ENCODE data around the gene COQ4.

Gene COQ4

DNA sequence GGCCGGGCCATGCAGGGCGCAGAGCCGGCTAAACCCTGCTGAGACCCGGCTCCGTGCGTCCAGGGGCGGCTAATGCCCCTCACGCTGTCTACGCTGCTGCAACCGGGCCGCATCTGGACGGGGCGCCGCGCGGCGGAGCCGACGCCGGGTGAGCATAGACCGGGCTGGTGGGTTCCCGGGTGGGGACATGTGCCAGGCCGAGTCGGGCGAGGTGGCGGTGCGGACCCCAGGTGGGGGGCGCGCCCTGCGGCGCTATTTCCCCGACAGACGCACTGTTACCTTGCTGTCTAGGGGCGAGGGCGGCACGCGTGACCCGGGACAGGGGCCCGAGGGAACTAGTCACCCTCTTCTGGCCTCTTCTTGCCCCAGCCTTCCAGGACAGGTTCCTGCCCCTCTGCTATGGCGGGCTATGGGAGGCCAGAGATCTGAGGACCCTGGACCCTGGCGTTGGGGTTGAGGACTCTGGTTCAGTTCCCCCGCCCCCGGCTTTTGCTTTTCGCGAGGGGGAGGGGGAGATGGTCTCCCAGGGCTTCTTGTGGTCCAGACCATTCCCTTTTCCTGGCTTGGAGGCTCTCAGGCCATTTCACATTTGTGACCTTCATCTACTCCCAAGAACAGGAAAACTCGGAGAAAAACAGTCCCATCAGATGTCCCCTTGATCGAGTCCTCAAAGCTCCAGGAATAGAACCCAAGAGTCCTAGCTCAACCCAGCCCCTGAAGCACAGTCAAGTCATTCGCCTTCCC is 18.2 kb downstream of the COQ4 start:
- no peak for DNase-seq (ENCODE audit: low read depth, low spot score)

DNA sequence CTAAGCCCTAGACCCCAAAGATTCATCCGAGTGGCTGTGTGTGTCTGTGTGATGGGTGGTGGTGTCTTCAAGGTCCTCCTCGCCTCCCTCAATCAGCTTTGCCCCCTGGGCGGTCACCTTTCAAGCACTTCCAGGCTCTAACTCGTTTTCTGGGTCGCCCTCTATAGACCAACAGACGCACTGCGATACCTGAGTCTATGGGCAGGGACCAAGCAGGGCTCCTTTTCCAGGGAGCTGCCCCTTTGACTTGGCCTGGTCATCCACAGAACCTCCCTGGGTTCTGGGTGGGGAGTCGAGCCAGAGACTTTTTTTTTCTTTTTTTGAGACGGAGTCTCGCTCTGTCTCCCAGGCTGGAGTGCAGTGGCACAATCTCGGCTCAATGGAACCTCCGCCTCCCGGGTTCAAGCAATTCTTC is 18.8 kb downstream of the COQ4 start:
- peak; percentile 57 for DNase-seq (ENCODE audit: low read depth, low spot score)

DNA sequence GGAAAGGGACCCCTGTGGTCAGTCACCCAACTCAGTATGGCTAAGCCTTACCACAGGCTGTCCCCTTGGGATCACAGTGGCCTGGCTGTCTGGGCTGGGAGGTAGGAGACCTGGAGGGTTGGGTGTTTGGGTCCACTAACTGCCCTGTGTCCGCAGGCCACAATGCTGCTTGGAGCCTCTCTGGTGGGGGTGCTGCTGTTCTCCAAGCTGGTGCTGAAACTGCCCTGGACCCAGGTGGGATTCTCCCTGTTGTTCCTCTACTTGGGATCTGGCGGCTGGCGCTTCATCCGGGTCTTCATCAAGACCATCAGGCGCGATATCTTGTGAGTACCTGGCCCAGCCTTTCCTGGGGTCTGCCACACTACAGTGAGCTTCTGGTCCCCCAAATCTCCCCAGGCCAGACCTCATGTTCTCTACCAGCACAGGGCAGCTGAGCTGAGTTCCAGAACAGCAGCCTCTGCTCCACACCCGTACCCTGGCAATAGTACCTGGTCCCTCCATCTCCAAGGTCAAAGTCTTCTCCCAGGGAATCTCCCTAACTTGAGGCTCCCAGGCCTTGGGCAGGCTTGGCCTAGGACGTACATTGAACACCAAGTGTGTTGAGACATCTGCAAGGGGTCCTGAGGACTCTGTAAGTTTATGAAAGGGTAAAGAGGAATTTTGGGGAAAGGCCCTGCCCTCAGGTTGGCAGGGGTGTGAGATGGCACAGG is 20.5 kb downstream of the COQ4 start:
- DNase-seq (ENCODE audit: low read depth, low spot score): no peak

DNA sequence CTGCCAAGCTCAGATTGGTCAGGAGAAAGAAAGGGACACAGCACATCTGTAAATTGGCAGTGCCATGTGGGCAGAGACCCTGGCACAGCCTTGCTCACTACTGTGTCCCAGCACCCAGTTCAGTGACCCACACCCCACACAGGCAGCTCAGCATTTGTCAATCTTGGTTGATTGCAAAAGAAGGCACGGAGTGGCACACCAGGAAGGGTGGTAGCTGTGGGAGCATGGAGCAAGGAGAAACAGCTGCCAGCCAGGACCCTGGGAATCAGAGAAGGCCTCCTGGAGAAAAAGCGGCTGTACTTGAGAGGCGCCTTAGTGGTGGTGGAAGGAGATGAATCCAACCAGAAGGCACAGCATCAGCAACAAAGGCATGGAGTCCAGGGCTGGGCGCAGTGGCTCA is 21.2 kb downstream of the COQ4 start:
- no peak for DNase-seq (ENCODE audit: low read depth, low spot score)

DNA sequence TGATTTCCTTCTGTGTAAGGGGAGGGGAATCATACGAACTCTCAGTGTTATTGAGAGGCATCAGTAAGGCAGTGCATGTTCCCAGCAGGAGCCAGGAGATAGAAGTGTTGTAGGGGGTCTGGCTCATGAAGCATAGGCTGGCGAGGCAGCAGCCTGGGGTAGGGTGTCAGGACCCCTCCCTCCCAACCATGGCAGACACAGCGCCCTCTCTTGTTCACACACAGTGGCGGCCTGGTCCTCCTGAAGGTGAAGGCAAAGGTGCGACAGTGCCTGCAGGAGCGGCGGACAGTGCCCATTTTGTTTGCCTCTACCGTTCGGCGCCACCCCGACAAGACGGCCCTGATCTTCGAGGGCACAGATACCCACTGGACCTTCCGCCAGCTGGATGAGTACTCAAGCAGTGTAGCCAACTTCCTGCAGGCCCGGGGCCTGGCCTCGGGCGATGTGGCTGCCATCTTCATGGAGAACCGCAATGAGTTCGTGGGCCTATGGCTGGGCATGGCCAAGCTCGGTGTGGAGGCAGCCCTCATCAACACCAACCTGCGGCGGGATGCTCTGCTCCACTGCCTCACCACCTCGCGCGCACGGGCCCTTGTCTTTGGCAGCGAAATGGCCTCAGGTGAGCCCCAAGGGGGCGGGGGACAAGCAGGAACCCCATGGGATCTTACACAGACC is 22.4 kb downstream of the COQ4 start:
- DNase-seq (ENCODE audit: low read depth, low spot score): no peak

DNA sequence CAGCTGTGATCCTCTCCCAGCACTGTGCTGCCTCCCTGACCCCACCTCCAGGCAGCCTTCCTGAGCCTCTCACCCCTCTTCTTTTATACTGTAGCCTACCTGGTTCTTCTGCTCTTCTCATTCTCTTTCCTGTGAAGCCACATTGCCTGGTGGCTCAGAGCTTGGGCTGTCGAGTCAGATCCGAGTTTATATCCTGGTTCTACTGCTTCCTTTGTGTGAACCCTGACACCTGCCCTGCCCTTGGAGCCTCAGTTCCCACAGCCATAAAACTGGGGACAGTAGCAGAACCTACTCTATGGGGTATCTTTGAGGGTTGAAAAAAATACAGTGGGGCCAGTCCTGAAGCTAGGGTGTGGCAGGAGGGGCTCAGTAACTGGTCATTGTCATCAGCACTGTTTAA is 26.5 kb downstream of the COQ4 start:
- DNase-seq (ENCODE audit: low read depth, low spot score): no peak

DNA sequence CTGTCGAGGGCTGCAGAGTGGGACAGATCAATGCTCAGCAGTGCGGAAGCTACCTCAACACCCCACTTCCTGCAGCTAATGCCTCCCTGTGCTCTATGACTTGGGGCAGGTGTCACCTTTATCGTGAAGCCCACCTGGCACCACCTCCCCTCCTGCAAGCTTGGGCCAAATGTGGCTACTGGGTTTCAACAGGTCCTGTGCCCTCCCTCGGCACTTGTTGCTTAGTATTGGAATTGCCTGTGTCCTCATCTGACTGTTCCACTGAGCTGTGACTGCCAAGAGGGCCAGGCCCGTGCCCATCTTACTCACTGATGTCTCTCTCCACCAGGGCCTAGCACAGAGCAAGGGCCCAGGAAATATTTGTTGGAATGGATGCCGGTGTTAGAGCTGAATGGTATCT is 27.1 kb downstream of the COQ4 start:
- no peak for DNase-seq (ENCODE audit: low read depth, low spot score)

DNA sequence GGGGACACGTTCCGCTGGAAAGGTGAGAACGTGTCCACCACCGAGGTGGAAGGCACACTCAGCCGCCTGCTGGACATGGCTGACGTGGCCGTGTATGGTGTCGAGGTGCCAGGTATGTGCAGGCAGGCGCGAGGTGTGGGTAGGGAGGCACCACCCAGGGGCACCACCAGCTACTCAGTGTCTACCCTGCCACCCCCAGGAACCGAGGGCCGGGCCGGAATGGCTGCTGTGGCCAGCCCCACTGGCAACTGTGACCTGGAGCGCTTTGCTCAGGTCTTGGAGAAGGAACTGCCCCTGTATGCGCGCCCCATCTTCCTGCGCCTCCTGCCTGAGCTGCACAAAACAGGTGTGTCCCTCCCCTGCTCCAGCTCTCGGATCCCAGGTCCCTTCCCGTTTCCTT is 32.8 kb downstream of the COQ4 start:
- no peak for DNase-seq (ENCODE audit: low read depth, low spot score)

DNA sequence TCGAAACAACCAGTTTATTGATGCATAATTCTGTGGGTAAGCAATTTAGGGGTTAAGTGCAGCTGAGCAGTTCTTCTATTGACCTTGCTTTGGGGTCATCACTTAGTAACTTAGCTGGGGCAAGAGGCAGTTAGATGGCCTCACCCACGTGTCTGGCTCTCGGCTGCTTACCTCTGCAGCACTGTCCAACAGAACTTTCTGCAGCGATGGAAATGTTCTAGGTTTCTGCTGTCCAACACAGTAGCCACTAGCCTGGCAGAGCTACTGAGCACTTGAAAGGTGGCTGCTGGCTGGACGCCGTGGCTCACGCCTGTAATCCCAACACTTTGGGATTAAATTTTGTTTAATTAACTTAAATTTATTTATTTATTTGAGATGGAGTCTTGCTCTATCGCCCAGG is 35.5 kb downstream of the COQ4 start:
- DNase-seq (ENCODE audit: low read depth, low spot score): no peak

DNA sequence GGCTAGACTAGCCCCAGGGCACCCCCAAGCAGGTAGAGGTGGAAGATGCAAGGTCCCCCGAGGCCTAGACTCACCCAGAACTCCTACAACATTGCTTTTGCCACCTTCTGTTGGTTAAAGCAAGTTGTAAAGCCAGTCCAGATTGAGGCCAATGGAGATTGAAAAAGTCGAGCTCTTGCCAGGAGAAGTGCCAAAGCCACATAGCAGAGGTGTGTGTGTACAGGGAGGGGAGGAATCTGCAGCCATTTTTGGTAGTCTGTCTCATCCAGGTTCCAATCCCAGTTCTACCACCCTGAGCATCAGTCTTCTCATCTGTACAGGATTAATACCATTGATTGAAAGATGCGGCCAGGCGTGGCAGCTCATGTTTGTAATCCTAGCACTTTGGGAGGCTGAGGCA is 36.2 kb downstream of the COQ4 start:
- DNase-seq (ENCODE audit: low read depth, low spot score): no peak

DNA sequence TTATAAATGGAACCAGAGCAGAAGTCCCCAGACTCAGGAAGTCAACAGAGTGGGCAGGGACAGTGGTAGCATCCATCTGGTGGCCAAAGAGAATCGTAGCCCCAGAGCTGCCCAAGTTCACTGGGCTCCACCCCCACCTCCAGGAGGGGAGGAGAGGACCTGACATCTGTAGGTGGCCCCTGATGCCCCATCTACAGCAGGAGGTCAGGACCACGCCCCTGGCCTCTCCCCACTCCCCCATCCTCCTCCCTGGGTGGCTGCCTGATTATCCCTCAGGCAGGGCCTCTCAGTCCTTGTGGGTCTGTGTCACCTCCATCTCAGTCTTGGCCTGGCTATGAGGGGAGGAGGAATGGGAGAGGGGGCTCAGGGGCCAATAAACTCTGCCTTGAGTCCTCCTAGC is 38.2 kb downstream of the COQ4 start:
- DNase-seq (ENCODE audit: low read depth, low spot score): no peak

DNA sequence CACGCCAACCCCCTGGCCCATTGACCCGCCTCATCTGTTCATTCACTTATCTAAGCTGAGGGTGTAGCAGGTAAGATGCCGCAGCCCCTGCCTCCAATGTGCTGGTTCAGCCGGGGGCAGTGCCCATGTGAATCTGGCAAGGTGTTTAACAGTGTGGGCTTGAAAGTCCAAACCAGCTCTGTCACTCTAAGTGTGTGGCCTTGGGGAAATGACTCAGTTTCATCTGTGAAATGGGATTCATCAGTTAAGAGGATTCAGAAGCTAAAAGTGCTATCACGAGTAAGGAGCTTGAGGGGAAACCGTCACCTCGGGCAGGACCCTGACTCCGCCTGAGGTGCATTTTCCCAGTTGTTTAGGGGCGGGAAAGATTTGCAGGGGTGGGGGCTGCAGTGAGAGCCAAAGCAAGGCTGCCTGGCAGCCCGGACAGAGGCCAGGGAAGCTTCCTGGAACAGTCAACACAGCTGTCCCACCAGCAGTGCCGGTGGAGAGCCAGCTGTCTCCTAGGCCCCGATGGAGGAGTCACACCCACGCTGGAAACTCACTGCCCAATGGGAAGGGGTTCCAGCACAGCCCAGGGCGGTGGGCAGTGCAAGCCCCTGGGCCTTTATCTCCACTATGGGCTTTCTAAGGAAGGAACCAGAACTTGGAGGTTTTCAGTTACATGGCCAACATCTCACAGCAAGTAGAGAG is 38.8 kb downstream of the COQ4 start:
- no peak for DNase-seq (ENCODE audit: low read depth, low spot score)

DNA sequence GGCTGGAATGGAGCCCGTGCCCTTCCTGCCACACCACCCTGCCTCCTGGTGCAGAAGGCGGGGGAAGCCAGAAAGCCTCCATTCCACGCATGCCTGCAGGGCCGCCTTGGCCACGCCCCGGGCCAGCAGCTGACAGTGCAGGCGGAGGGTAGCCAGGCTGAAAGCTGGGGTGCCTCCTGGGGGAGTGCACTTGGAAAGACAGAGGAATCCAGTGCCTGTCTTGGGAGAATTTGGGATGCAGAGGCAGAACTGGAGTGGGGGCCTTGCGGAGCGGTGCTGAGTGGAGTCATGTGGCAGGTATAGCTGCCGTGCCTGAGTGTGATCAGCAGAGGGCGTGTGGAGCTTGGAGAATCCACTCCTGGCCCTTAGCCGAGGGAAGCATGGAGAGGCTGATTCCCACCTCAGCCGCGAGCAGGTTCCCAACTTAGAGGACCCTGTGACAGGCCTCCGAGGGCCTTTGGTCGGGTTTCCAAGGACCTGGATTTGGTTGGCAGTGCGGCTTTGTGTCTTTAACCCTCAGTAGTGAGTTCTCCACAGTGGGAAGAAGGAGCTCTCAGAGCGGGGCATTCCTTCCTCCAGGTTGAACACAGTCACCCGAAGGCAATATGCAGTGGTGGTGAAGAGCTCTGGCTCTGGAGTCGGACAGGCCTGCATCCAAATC is 39.5 kb downstream of the COQ4 start:
- no peak for DNase-seq (ENCODE audit: low read depth, low spot score)

DNA sequence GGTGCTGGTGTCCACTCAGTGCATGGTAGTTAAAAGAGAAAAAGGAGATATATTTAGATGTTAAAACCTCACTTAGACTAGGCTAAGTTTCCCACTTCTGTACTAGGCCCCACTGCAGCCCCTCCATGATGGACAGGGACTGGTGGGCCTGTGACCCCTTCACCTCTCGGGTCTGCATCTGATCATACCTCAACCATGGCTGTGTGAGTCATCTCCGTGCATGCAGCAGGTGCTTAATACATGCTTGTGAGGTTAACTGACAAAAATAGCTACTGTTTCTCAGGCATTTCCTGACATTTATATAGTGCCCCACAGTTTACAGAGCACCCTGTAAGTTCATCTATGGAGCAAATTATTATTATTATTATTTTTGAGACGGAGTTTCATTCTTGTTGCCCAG is 40.1 kb downstream of the COQ4 start:
- no peak for DNase-seq (ENCODE audit: low read depth, low spot score)

DNA sequence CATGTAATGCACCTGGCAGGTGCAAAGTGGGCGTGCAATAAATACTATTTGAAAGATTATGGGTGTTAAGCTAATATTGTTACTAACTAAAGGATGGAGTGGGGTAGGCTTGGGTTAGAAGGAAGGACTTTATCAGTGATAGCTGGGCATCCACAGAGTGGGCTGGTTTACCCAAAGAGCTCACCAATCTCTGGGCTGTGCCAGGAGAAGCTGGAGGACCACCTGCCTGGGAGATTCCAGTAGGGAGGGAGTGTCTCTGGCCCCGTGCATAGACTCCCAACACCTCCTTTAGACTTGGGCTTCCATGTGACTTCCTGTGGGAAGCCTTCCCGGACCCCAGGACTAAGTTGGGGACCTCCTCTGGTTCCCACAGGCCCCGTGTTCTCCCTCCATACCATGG is 42.9 kb downstream of the COQ4 start:
- DNase-seq (ENCODE audit: low read depth, low spot score): no peak

DNA sequence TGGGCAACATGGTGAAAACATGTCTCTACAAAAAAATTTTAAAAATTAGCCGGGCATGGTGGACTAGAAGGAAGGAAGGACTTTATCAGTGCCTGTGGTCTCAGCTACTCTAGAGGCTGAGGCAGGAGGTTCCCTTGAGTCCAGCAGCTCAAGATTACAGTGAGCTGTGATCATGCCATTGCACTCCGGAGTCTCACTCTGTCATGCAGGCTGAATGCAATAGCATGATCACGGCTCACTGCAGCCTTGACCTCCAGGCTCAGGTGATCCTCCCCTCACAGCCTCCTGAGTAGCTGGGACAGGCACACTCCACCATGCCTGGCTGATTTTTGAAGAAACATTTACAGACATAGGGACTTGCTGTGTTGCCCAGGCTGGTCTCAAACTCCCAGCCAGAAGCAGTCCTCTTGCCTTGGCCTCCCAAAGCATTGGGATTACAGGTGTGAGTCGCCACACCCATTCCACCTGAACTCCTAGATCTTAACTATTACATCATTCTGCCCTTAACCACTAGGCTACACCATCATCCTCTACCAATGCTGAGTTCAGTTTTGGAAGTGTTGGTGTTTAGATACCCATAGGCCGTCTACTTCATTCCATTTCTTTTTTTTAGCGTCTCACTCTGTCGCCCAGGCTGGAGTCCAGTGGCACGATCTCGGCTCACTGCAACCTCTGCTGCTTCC is 46.5 kb downstream of the COQ4 start:
- no peak for DNase-seq (ENCODE audit: low read depth, low spot score)

DNA sequence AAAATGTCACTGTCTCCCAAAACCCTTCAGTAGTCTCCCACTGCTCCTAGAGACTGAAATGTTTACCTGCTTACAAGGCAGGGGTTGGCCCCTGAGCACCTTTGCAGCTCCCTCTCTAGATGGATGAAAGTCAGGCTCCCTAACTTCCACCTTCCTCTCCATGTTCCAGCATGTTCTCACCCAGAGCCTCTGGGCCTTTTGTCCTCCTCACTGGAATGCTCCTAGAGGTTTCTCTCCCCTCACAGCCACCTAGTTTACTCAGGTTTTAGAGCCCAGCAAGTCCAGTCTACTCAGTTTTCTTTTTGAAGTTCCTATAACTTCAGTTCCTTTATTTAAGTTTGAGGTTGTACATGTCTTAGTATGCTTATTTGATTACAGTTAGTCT is 47.7 kb downstream of the COQ4 start:
- no peak for DNase-seq (ENCODE audit: low read depth, low spot score)

DNA sequence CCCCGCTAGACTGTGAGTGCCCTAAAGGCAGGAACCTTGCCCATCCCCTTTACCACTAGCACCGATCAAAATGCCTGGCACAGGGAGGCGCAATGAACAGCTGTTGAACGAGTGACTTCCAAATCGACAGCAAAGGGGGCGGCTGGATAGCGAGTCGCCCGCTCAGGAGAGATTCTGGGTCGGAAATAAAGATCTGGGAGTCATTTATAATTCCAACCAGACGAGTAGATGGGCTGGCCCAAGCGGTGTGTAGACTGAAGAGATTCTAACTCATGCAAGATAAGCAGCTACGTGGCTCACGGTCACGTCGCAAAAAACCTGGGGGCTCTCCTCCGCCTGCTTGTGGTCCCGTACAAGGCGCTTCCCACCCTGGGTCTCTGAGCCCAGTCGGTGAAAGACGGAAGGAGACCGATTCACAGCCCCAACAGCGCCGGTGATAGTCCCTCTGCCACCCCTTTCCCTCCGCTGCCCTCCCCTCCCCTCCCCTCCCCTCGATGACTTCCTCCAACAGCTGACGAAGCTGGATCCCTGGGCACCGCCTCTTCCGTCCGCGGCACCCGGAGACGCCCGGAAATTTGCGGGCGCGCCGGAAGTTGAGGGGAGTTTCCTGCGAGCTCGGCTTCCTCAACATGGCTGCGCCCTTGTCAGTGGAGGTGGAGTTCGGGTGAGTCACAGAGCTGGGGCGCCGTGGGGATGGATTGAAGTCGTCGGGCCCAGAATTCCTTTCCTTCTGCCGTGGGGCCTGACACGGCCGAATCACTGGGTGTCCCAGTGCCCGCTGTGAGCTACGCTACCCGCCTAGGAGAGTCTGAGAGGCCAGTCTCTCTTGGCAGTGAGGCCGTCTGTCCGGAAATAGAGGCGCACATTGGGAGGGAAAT is 48.4 kb downstream of the COQ4 start, which contains the start of gene URM1:
Gene URM1 (plus strand): TSS at position 623 of the 878 bp plus-strand sequence. CDS start 7 bp downstream, at position 630.
- peak; percentile 82 for DNase-seq (ENCODE audit: low read depth, low spot score)

DNA sequence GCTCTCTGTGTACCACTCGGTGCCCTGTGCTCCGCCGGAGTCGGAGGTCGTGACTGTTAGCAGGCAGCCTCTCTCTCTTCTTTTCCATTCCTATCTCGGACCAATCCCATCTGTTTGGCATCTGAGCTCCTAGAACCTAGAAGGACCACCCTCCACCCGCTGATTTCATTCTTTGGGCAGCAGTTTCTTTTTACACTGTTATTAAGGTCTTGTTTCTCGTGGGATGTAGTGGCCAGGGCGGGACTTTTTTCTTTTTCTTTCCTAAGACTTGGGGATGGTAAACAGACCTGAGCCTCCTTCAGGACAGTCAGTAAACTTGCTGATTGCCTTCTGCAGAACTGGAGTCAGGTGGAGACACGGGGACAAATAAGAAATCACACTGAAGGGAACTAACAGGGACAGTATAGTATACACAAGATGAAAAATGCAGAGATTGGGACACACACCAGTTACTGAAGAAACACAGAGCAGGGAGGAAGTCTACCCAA is 49.0 kb downstream of the COQ4 start:
- no peak for DNase-seq (ENCODE audit: low read depth, low spot score)

DNA sequence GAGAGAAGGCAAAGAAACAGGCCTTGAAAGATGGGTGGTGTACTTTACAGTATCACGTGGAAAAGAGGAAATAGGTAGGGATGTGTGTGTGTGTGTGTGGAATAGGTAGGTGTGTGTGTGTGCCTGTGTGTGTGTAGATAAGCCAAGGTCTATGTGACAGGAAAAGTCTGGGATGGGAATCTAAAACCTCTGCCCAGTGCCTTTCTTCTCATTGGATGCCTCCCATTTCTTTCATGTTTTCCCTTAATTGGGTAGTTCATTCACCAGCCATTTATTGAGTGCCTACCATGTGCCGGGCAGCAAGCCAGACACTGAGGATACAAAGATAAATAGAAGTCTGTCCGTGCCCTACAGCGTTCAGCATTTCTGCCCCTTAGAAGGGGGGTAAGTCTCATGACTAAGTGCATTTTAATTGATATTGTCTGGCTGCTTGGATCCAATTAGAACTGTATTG is 49.6 kb downstream of the COQ4 start:
- DNase-seq (ENCODE audit: low read depth, low spot score): no peak
